Esophagus muscularis mucosa (tissue), 4 donors: ENCODE measurements around the gene PDGFRB. TPM values are rescaled to one million over a fixed set of nuclear protein-coding genes. Genes with fewer than 3 reads are reported as not detected.

Experiments
- DNase-seq: peaks from one replicate; pipeline ENCODE4 v3.0.0-alpha.2; 2017; ENCODE audit errors: extremely low spot score
- H3K27ac ChIP-seq, 4 donors: fragments of 200-600 bp; sonication (generic); replicated peaks in 1 of 4; 1 replicate in 3 of 4; 2 replicates in 1 of 4; pipeline ENCODE4 v1.5.1; 2016 to 2019; ENCODE audit warnings: mild to moderate bottlenecking in 1 of 4
- H3K27me3 ChIP-seq, 4 donors: fragments of 200-600 bp; sonication (generic); one replicate each; pipeline versions ENCODE4 v1.5.1 to v1.6.0; 2016 to 2019
- H3K36me3 ChIP-seq, 4 donors: fragments of 200-600 bp; sonication (generic); one replicate each; pipeline ENCODE4 v1.5.1; 2016 to 2019
- H3K4me1 ChIP-seq, 4 donors: fragments of 200-600 bp; sonication (generic); one replicate each; pipeline ENCODE4 v1.5.1; 2016 to 2019
- H3K4me3 ChIP-seq, 4 donors: fragments of 200-600 bp; sonication (generic); 1 replicate in 2 of 4; 2 replicates in 2 of 4; pipeline ENCODE4 v1.5.1; 2016 to 2019; ENCODE audit warnings: mild to moderate bottlenecking in 4 of 4, moderate library complexity in 1 of 4
- H3K9me3 ChIP-seq, 4 donors: fragments of 200-600 bp; sonication (generic); 1 replicate in 3 of 4; 2 replicates in 1 of 4; pipeline ENCODE4 v1.5.1; 2016 to 2019
- EP300 ChIP-seq: sonication (generic); formaldehyde crosslinking; IDR thresholded peaks from one replicate; pipeline ENCODE4 v1.6.1; 2017; ENCODE audit warnings: antibody characterized with exemption
- POLR2A ChIP-seq: fragments of 450-650 bp; IDR thresholded peaks from one replicate; pipeline ENCODE4 v1.6.1; 2017; ENCODE audit warnings: antibody characterized with exemption, moderate library complexity, mild to moderate bottlenecking, low read depth
- POLR2AphosphoS5 ChIP-seq, 2 donors: sonication (generic); formaldehyde crosslinking; IDR thresholded peaks; one replicate each; pipeline ENCODE4 v1.6.1; 2017; ENCODE audit warnings: antibody characterized with exemption in 2 of 2
- WGBS: methylation state at CpG from one replicate; pipeline ENCODE4 v1.1.5; 2018; 5-methylcytosine and 5-hydroxymethylcytosine counted together
- intact Hi-C: fragments of 100-400 bp; cut with DNase I; formaldehyde crosslinking; loops from one replicate; pipeline ENCODE4 v1.15.1; 2023
- total RNA-seq, 4 donors: library from RNA; depleted of rRNA; stranded (reverse); fragments of >200 nt; gene quantifications; one replicate each; pipeline versions ENCODE4 v1.1.0 to v1.2.1, GENCODE V29; 2016
- TF ChIP-seq, protein P1 (sequence below), 3 experiments: fragments of 200-600 bp in 2 of 3; fragments of 450-650 bp in 1 of 3; sonication (generic) in 2 of 3; IDR thresholded peaks; one replicate each; pipeline ENCODE4 v1.5.1; 2017 to 2019; ENCODE audit warnings: antibody characterized with exemption in 3 of 3, mild to moderate bottlenecking in 2 of 3, moderate library complexity in 1 of 3

PDGFRB gene
- total RNA-seq, 4 donors from 2014 or later: 83.1 to 219 (median 141) TPM

DNA sequence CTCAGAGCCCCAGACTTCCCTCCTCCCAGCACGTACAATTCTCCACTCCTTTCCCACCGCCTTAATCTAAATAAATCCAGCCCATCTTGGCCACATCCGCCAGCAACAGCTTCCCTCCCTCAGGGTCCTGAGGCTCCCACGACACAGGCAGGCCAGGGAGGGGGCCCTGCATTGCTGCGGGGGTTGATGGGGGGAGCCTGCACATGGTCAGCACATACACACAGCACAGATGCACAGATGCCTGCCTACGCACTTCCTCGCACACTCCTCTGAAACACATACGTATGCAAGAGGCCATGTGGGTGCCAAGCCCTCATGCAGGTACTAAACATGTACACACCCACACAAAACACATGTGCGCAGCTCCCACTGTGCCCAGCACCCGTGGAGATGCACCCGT lies 14.8 kb downstream of the PDGFRB start:
- Histone ChIP-seq H3K27me3 (no peaks in the 10 kb centered on the region), H3K36me3 (peaks cover 0 to 11% (median 2%) of the 10 kb centered on the region in 4 donors), H3K27ac (peak overlapping the region; percentile 81 to 90 (median 83)), H3K4me1 (peaks cover 73 to 100% (median 100%) of the 10 kb centered on the region in 4 donors), H3K4me3 (peak overlapping the region in 1 of 4 donors; percentile 21), H3K9me3 (no peaks in the 10 kb centered on the region)
- DNase-seq: no peak
- 44% methylated on average over 11 of the region's 11 CpGs for WGBS
- TF ChIP-seq POLR2A (no peak), EP300 (no peak), POLR2AphosphoS5 (IDR thresholded peaks at IDR 0.05) (no peak)
- TF ChIP-seq, protein P1, sequence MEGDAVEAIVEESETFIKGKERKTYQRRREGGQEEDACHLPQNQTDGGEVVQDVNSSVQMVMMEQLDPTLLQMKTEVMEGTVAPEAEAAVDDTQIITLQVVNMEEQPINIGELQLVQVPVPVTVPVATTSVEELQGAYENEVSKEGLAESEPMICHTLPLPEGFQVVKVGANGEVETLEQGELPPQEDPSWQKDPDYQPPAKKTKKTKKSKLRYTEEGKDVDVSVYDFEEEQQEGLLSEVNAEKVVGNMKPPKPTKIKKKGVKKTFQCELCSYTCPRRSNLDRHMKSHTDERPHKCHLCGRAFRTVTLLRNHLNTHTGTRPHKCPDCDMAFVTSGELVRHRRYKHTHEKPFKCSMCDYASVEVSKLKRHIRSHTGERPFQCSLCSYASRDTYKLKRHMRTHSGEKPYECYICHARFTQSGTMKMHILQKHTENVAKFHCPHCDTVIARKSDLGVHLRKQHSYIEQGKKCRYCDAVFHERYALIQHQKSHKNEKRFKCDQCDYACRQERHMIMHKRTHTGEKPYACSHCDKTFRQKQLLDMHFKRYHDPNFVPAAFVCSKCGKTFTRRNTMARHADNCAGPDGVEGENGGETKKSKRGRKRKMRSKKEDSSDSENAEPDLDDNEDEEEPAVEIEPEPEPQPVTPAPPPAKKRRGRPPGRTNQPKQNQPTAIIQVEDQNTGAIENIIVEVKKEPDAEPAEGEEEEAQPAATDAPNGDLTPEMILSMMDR (IDR thresholded peaks at IDR 0.05): no peak
- intact Hi-C loops: no loop called here

DNA sequence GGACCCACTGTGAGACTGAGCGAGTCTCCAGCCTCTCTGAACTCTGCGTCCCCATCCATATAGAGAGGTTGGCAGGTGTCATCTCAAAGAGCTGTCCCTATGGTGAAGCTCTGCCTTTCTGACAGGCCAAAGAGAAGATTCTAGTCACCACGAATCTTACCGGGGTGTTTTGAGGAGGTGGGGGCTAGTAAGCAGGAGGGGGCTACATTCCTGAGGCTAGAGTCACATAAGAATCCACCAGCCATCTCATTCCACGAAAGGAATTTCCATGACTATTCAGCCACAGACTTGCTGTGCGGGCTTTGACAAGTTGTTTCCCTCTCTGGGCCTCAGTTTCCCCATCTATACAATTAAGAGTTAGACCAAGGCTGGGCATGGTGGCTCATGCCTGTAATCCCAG lies 16.3 kb downstream of the PDGFRB start:
- 45% methylated on average over 6 of the region's 6 CpGs for WGBS
- DNase-seq: no peak
- peak overlapping the region in 3 of 4 donors; percentile 28 to 46 (median 36) for H3K4me3 ChIP-seq
- peaks cover 0 to 25% (median 15%) of the 10 kb centered on the region in 4 donors for H3K36me3 ChIP-seq
- intact Hi-C loops: loop anchor here (10.0 kb wide), 1 partner anchor 305 kb away; the partner anchor contains the start of gene RPS14
- H3K27me3 ChIP-seq: no peaks in the 10 kb centered on the region
- H3K27ac ChIP-seq: peak overlapping the region; percentile 81 to 90 (median 83)
- H3K9me3 ChIP-seq: no peaks in the 10 kb centered on the region
- TF ChIP-seq, protein P1 (IDR thresholded peaks at IDR 0.05): no peak
- TF ChIP-seq EP300 (no peak), POLR2AphosphoS5 (IDR thresholded peaks at IDR 0.05) (no peak), POLR2A (no peak)
- peaks cover 74 to 100% (median 96%) of the 10 kb centered on the region in 4 donors for H3K4me1 ChIP-seq

DNA sequence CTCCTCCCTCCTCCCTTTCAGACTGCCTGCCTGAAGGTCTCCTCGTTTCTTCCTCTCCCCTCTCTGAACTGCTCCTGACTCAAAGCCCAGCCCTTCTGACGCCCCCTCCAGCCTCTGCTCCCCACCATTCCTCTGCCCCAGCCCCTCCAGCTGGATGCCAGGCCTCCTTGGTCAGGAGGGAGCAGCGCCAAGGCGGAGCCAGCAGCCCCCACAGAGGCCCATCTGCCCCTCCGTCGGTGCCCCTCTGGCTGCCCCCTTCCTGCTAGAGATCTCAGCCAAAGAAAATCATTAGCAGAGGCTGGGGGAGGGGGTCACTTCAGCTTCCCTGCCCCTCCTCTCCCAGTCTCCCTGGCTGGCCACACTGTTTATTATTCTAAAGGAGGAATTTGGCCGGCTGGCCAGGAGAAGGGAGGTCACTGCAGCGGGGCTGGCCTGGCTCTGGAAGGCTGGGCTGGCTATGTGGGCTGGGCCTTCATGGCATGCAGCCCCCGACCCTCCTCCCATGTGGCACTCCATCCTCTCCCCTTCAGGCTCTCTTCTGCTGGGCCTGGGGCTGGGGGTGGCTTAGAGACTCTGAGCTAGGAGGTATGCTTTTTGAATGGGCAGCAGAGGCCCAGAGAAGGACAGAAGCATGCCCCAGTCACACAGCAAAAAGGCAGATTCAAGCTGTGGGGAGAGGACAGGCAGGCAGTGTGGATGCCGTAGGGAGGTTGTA lies 16.9 kb downstream of the PDGFRB start:
- intact Hi-C loops: loop anchor here (10.0 kb wide), 1 partner anchor 306 kb away; the partner anchor contains the start of gene RPS14
- TF ChIP-seq POLR2A (no peak), POLR2AphosphoS5 (IDR thresholded peaks at IDR 0.05) (peak; percentile 51 to 72), EP300 (no peak)
- TF ChIP-seq, protein P1 (IDR thresholded peaks at IDR 0.05): no peak
- Histone ChIP-seq H3K4me1 (peaks cover 68 to 100% (median 93%) of the 10 kb centered on the region in 4 donors), H3K4me3 (peak overlapping the region; percentile 18 to 46 (median 32)), H3K27ac (peak overlapping the region; percentile 81 to 90 (median 83)), H3K27me3 (no peaks in the 10 kb centered on the region), H3K9me3 (no peaks in the 10 kb centered on the region), H3K36me3 (peaks cover 2 to 31% (median 21%) of the 10 kb centered on the region in 4 donors)
- no peak for DNase-seq
- 41% methylated on average over 9 of the region's 10 CpGs for WGBS

DNA sequence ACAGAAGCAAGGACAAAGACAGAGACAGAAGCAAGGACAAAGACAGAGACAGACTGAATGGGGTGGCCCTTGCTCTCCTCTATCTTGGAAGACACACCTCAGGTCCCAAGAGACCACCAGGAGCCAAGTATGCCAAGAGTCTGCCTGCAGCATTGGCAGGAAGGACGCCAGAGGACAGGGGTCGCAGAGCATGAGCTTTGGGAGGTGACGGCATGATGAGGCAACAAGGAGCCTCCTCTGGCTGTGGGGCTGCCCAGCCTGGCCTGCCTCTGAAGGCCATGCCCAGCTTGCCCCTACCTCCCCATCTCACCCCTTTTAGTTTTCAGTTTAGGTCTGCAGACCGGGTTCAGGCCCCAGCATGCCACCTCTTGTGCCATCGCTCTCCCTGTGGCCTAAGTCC lies 17.6 kb downstream of the PDGFRB start:
- Histone ChIP-seq H3K4me1 (peaks cover 71 to 99% (median 90%) of the 10 kb centered on the region in 4 donors), H3K36me3 (peaks cover 6 to 36% (median 29%) of the 10 kb centered on the region in 4 donors), H3K27ac (peak overlapping the region; percentile 81 to 90 (median 83)), H3K4me3 (peak overlapping the region; percentile 18 to 46 (median 32)), H3K9me3 (no peaks in the 10 kb centered on the region), H3K27me3 (no peaks in the 10 kb centered on the region)
- no peak for DNase-seq
- intact Hi-C loops: loop anchor here (10.0 kb wide), 1 partner anchor 307 kb away; the partner anchor contains the start of gene RPS14
- TF ChIP-seq POLR2AphosphoS5 (IDR thresholded peaks at IDR 0.05) (no peak), EP300 (no peak), POLR2A (no peak)
- TF ChIP-seq, protein P1 (IDR thresholded peaks at IDR 0.05): no peak
- 47% methylated on average over 4 of the region's 5 CpGs for WGBS
